Stomach (tissue), 9 donors: Measurements from ENCODE around the gene WNK2. TPM values are rescaled to one million over a fixed set of nuclear protein-coding genes. Genes with fewer than 3 reads are reported as not detected.

Experiments used
- DNase-seq, 2 donors: peaks; one replicate each; pipeline versions ENCODE4 v3.0.0 to v3.0.0-alpha.2; 2013 to 2019
- H3K27ac ChIP-seq, 5 donors: fragments of 200-600 bp in 4 of 5; sonication (generic) in 4 of 5; one replicate each; pipeline ENCODE4 v1.5.1; 2013 to 2019; ENCODE audit warnings: mild to moderate bottlenecking in 1 of 5, moderate library complexity in 1 of 5
- H3K27me3 ChIP-seq, 3 donors: fragments of 200-600 bp; sonication (generic); one replicate each; pipeline ENCODE4 v1.5.1; 2017 to 2019; ENCODE audit warnings: mixed run types in 1 of 3
- H3K36me3 ChIP-seq, 4 donors: fragments of 200-600 bp; sonication (generic); 1 replicate in 3 of 4; 2 replicates in 1 of 4; pipeline ENCODE4 v1.5.1; 2016 to 2019
- H3K4me1 ChIP-seq, 4 donors: fragments of 200-600 bp; sonication (generic); one replicate each; pipeline ENCODE4 v1.5.1; 2016 to 2019
- H3K4me3 ChIP-seq, 4 donors: fragments of 200-600 bp; sonication (generic) in 3 of 4; one replicate each; pipeline ENCODE4 v1.5.1; 2016 to 2019; ENCODE audit warnings: mild to moderate bottlenecking in 1 of 4
- H3K9me3 ChIP-seq, 4 donors: fragments of 200-600 bp; sonication (generic); one replicate each; pipeline ENCODE4 v1.5.1; 2016 to 2019
- CTCF ChIP-seq, 7 experiments: fragments of 450-650 bp in 4 of 7; fragments of 200-600 bp in 3 of 7; sonication (generic) in 3 of 7; IDR thresholded peaks; one replicate each; pipeline ENCODE4 v1.5.1; 2016 to 2019; ENCODE audit warnings: antibody characterized with exemption in 7 of 7, control low read depth in 2 of 7, mild to moderate bottlenecking in 1 of 7
- EP300 ChIP-seq: sonication (generic); formaldehyde crosslinking; IDR thresholded peaks from one replicate; pipeline ENCODE4 v1.6.1; 2017; ENCODE audit warnings: antibody characterized with exemption
- POLR2A ChIP-seq, 4 donors: fragments of 450-650 bp; IDR thresholded peaks; one replicate each; pipeline ENCODE4 v1.6.1; 2016; ENCODE audit warnings: antibody characterized with exemption in 4 of 4, control low read depth in 2 of 4, mild to moderate bottlenecking in 1 of 4, moderate library complexity in 1 of 4
- POLR2AphosphoS5 ChIP-seq, 3 donors: sonication (generic); formaldehyde crosslinking; IDR thresholded peaks; one replicate each; pipeline ENCODE4 v1.6.1; 2016; ENCODE audit warnings: antibody characterized with exemption in 3 of 3
- WGBS, 5 donors: extraction: QIAGEN DNeasy Blood & Tissue Kit in 3 of 5; methylation state at CpG; one replicate each; pipeline versions ENCODE4 v1.1.5 to v1.1.7; 2013 to 2018; 5-methylcytosine and 5-hydroxymethylcytosine counted together
- intact Hi-C: fragments of 100-400 bp; cut with DNase I; formaldehyde crosslinking; loops from one replicate; pipeline ENCODE4 v1.15.1; 2023; ENCODE audit warnings: low total_unique reads
- polyA plus RNA-seq, 3 donors: library from polyadenylated mRNA; stranded (reverse); fragments of 200-250 nt; gene quantifications; one replicate each; pipeline ENCODE4 v1.2.3, GENCODE V29; 2013
- total RNA-seq, 5 donors: library from RNA; depleted of rRNA; stranded (reverse); fragments of >200 nt; gene quantifications; one replicate each; pipeline versions ENCODE4 v1.1.0 to v1.2.3, GENCODE V29; 2014 to 2016
- donor health status: healthy with polysubstance abuse.
- donor health status: Bipolar disorder and iron deficiency.
- donor health status: healthy.

Gene WNK2
- total and polyA plus RNA-seq, 8 donors, result 1.2 to 700 (median 15.9) TPM

GRCh38 chr9:93237540-93237939 is 53.6 kb downstream of the WNK2 start:
- intact Hi-C loops, result no loop called here

DNA sequence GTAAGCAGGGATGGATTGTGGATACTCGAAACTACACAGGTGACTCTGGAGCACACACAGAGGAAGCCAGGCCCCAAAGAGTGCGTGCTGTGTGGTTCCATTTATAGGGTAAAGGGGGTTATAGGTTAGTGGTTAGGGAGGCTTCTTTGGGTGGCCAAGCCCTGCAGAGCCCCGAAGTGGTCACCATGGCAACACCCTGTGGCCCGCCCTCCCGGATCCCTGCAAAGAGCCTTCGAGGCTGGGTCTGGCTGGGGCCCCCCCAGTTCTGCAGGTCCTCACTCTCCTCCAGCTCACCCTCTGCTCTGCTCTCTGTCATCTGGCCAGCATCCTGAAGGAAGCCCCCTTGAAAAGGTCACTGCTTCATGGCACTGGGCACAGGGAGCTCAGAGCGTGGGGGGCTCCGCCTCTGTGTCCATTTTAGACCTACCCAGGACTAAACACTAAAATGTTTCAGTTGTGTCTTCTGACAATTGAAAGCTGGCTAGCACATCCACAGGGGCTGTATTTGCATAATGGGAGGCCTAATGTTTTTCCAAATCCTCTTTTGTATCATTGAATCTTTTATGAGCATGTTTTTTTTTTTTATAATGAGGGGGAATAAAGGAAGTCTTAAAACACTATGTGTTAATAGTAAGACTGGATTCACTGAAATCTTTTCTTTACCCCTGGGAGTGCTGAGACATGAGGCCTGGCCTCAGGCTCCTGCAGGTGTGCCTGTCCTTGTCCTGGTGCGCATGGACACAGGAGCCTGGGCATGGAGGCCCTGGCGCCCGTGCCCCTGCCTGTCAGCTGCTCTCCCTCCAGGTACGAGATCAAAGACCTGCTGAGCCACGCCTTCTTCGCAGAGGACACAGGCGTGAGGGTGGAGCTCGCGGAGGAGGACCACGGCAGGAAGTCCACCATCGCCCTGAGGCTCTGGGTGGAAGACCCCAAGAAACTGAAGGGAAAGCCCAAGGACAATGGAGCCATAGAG is 55.3 kb downstream of the WNK2 start:
- Histone ChIP-seq H3K9me3 (no peaks in the 10 kb centered on the region), H3K27me3 (no peaks in the 10 kb centered on the region), H3K4me1 (peaks cover under 1 to 22% (median 10%) of the 10 kb centered on the region in 4 donors), H3K4me3 (no peak overlapping the region), H3K27ac (no peak overlapping the region), H3K36me3 (peaks cover 0 to 48% (median 11%) of the 10 kb centered on the region in 4 donors)
- WGBS, 5 donors, result 87 to 92% (median 88%) methylated on average over 17 to 19 of the region's 19 CpGs
- intact Hi-C loops, result no loop called here
- no peak for TF ChIP-seq POLR2AphosphoS5 (IDR thresholded peaks at IDR 0.05)
- TF ChIP-seq EP300, result no peak
- no peak for TF ChIP-seq CTCF (IDR thresholded peaks at IDR 0.05)
- TF ChIP-seq POLR2A (IDR thresholded peaks at IDR 0.05), result no peak
- no peak for DNase-seq

More at GRCh38 chr9:93237540-93237939, 53.6 kb downstream of the WNK2 start:
- DNase-seq, result no peak
- peaks cover 0 to 41% (median 11%) of the 10 kb centered on the region in 4 donors for H3K36me3 ChIP-seq
- WGBS, 5 donors, result 61 to 89% (median 82%) methylated on average over 2 of the region's 2 CpGs
- H3K4me3 ChIP-seq, result no peak overlapping the region
- no peaks in the 10 kb centered on the region for H3K9me3 ChIP-seq
- no peaks in the 10 kb centered on the region for H3K27me3 ChIP-seq
- no peak for TF ChIP-seq EP300
- TF ChIP-seq POLR2A (IDR thresholded peaks at IDR 0.05), result no peak
- H3K4me1 ChIP-seq, result peaks cover 0 to 37% (median 16%) of the 10 kb centered on the region in 4 donors
- H3K27ac ChIP-seq, result no peak overlapping the region

DNA sequence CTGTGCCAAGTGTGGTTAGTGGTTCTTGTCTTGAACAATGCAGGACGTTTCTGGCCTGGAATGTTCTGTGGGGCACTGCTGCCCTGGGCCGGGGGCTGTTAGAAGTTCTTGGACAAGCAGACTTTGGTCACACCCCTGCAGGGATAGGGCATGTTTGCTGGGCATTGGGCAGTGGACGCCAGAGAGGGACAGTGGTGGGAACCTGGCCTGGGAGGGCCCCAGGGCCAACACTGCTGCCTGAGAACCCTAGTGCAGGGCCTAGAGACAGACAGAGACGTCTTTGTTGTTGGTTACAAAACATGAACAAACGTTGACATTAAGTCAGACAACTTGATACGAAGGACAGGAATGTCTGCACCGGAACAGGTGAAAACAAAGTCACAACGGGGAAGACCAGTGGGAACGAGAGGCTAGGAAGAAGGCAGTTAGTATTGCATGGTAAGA is 57.0 kb downstream of the WNK2 start:
- DNase-seq, result no peak
- Histone ChIP-seq H3K9me3 (no peaks in the 10 kb centered on the region), H3K27ac (no peak overlapping the region), H3K27me3 (no peaks in the 10 kb centered on the region), H3K36me3 (peaks cover 0 to 48% (median 11%) of the 10 kb centered on the region in 4 donors), H3K4me1 (peaks cover 7 to 22% (median 10%) of the 10 kb centered on the region in 4 donors), H3K4me3 (no peak overlapping the region)
- no peak for TF ChIP-seq POLR2A (IDR thresholded peaks at IDR 0.05)
- TF ChIP-seq EP300, result no peak
- no peak for TF ChIP-seq CTCF (IDR thresholded peaks at IDR 0.05)
- intact Hi-C loops, result no loop called here
- 39 to 64% (median 53%) methylated on average over 9 of the region's 9 CpGs for WGBS, 5 donors

GRCh38 chr9:93243112-93243511 is 59.2 kb downstream of the WNK2 start:
- no peak overlapping the region for H3K4me3 ChIP-seq
- no peak for DNase-seq
- 83 to 92% (median 90%) methylated on average over 7 to 9 of the region's 9 CpGs for WGBS, 5 donors
- H3K9me3 ChIP-seq, result no peaks in the 10 kb centered on the region
- peaks cover 7 to 14% (median 9%) of the 10 kb centered on the region in 4 donors for H3K4me1 ChIP-seq
- H3K27ac ChIP-seq, result no peak overlapping the region
- TF ChIP-seq POLR2AphosphoS5 (IDR thresholded peaks at IDR 0.05), result no peak
- TF ChIP-seq POLR2A (IDR thresholded peaks at IDR 0.05), result no peak
- TF ChIP-seq CTCF (IDR thresholded peaks at IDR 0.05), result no peak
- TF ChIP-seq EP300, result no peak
- H3K36me3 ChIP-seq, result peaks cover 0 to 55% (median 10%) of the 10 kb centered on the region in 4 donors
- intact Hi-C loops, result no loop called here
- H3K27me3 ChIP-seq, result no peaks in the 10 kb centered on the region
